GM19397 (cell line): ENCODE measurements around the gene AGBL4.
A peak's percentile ranks its signal among the peaks of the same experiment; 100 is the strongest.

ENCODE experiments used
- ATAC-seq: cut with Tn5 transposase; IDR thresholded peaks from one replicate; pipeline ENCODE4 v1.9.1; 2021; ENCODE audit warnings: mild to moderate bottlenecking, moderate library complexity; ENCODE audit not compliant: unreplicated experiment

Gene AGBL4

GRCh38 chr1:48851638-48852037 lies 1172.1 kb downstream of the AGBL4 start:
- no peak for ATAC-seq

DNA sequence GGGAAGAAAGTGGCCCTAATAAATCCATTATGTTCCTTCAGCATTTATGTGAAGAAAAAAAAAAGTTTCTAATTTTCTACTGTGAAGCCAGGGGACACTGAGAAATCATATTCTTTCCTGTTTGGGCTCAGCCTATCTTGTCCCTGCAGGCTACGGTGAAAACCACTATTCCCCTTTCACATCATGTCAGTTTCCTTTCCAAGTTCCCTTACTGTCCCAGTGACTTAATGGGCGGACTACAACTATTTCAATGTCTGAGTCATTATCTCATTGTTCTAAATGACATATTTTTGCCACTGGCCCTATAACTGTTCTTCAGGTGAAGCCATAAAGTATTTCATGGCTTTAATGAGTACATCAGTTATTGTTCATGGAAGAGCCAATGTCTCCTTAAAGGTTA lies 1175.7 kb downstream of the AGBL4 start:
- no peak for ATAC-seq

DNA sequence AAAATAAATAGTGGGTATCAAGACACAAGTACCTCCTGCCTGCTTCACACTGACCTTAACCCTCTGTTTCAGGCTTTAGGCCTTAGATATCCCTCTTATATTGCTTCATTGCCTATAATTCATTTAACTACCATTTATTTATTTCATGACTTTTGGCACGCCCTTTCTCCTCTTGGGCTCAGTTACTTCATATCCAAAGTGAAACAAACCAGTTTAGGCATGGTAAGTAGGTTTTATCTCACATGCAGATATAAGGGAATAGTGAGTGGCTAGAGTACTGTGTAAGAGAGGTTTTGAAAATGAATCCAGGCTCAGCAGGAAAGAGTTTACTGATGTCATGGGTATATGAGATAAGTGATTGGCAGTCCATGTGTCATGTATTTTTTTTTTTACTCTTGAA lies 1177.3 kb downstream of the AGBL4 start:
- no peak for ATAC-seq

DNA sequence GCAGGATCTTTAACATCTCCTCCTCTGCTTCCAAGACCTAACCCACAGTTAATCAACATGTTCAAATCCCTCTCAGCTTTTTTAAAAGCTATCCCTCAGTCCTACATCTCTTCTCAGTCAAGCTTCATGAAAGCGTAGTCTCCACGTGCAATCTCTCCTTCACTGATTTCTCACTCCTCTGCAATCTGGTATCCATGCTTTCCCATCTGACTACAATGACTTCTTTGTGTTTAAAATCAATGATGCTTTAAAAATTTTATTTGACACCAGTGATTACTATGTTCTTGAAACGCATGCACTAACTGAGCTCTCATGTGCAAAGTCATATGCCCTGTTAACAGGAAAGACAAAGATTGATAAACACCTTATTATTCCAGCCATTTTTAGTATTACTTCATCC lies 1179.6 kb downstream of the AGBL4 start:
- no peak for ATAC-seq

DNA sequence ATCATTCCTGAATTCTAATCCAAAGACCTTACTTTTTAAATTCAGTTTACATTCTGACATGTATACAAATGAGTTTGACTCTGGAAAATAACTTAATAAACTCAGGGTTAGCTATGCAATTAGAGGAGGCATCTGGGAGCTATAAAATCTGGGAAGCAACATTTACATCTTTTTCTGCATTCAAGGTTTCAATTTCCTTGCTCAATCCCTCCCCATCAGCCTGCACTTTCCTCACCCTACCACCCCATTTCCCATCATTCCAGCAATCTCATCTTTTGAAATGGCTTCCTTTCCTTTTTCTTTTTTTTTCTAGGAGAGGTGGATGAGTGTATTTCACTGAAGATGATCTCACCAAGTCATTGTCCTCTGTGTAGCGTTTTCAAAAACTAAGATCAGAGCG lies 1181.8 kb downstream of the AGBL4 start:
- no peak for ATAC-seq

- ATAC-seq: no peak
Measured at GRCh38 chr1:48841461-48841860, 1182.3 kb downstream of the AGBL4 start.

GRCh38 chr1:48831120-48831978 lies 1192.4 kb downstream of the AGBL4 start:
- ATAC-seq: no peak

DNA sequence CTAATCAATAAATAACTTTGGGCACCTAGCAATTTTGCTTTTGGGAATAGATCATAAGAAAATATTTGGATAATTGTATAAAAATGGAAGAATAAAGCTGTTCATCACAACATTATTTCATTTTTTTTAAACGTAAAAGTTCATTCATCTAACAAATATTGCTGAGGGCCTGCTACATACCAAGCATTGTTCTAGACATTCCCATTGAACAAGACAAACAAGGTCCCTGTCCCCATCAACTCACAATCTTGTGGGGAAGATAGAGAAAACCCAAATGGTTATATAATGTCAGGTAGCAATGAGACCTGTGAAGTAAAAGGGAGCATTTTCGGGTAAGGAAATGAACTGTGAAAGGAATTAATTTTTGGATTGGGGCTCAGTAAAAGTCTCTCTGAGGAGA lies 1193.0 kb downstream of the AGBL4 start:
- no peak for ATAC-seq

- ATAC-seq: no peak
Measured at GRCh38 chr1:48829446-48829845, 1194.3 kb downstream of the AGBL4 start.

- ATAC-seq: no peak
Measured at GRCh38 chr1:48823168-48823567, 1200.6 kb downstream of the AGBL4 start.

DNA sequence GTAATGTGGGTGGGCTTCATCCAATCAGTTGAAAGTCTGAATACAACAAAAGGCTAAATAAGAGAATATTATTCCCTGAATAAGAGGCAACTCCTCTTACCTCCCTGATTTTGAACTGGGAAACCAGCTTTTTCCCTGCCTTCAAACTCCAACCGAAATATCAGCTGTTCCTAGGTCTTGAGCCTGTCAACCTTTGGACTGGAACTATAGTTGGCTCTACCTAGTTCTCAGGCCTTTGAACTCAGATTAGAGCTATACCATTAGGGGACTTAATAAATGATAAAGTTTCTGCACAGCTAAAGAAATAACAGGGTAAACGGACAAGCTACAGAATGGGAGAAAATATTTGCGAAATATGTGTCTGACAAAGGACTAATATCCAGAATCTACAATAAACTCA lies 1203.3 kb downstream of the AGBL4 start:
- ATAC-seq: no peak

- peak; percentile 75 for ATAC-seq
Measured at GRCh38 chr1:48817505-48818114, 1206.1 kb downstream of the AGBL4 start.

GRCh38 chr1:48810740-48811139 lies 1213.0 kb downstream of the AGBL4 start:
- ATAC-seq: no peak

GRCh38 chr1:48808496-48808895 lies 1215.3 kb downstream of the AGBL4 start:
- ATAC-seq: no peak

- no peak for ATAC-seq
Measured at GRCh38 chr1:48807554-48808260, 1216.0 kb downstream of the AGBL4 start.

DNA sequence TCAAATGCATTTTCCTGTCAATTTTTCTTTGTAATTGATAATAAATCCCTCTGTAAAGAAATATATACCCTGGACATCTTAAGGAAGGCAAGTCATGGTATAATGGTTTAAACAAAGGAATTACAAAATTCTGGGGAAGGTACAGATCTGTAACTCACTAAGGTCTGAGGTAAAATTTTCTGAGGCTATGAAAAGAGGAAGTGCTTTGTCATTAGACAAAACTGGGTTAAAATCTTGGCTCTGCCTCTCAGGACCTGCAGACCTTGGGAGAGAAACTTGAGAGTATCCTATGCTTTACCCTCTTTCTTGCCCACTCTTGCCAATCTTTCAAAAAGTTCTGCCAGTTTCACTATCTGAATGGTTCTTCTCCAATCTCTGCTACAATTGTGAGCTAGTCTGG lies 1220.3 kb downstream of the AGBL4 start:
- ATAC-seq: no peak

DNA sequence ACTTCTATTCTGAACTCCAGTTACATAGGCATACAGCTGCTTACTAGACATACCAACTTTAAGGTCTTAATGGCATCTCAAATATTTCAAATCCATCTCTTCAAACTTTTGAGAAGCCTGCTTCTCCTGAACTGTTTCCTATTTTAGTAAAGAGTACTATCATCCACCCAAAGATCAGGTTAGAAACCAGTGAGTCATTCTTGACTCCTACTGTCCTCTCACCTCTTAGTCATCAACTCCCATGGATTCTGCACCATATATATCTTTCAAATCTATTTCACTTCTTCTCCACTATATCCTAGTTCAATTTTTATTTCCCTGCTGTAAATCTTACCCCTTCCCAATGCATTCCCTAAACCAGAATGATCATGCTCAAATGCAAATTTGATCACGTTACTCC lies 1228.9 kb downstream of the AGBL4 start:
- ATAC-seq: no peak

- peak; percentile 76 for ATAC-seq
Measured at GRCh38 chr1:48793863-48794262, 1229.9 kb downstream of the AGBL4 start.

- no peak for ATAC-seq
Measured at GRCh38 chr1:48792961-48793360, 1230.8 kb downstream of the AGBL4 start.

DNA sequence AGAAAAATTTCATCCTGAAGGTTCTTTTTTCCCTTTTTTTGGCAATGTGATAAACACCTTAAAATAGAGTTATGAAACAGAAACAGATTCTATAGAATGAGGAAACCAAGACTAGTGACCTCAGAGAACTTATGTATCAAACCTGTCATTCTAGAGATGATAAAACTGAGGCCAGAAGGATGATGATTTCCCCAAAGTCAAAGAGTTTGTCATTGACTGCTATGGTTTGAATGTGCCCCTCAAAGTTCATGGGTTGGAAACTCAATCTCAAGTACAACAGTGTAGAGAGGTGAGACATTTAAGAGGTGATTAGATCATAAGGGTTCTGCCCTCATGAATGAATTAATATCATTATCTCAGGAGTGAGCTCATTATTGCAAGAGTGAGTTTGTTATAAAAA lies 1233.4 kb downstream of the AGBL4 start:
- ATAC-seq: no peak

DNA sequence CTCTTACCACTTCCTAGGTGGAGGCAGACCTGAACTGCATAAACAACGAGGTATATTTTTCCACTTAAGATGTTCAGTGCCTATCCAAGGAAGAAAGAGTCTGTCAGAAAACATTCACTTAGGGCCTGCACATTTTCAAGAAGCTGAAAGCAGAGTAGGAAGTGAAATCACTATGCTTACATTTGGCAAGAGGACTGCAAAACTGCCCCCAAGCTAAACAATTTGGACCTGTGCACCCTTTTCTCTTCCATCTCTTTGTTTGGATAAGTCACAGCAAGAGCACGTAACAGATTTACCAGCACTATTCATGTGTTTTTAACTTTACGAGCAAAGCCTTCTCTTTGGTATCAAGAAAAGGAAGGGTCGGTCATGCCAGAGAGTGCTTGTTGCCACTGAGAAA lies 1233.9 kb downstream of the AGBL4 start:
- no peak for ATAC-seq

GRCh38 chr1:48785869-48786268 lies 1237.9 kb downstream of the AGBL4 start:
- no peak for ATAC-seq
